Measurements from ENCODE around the gene MICALL1.

MICALL1 gene

DNA sequence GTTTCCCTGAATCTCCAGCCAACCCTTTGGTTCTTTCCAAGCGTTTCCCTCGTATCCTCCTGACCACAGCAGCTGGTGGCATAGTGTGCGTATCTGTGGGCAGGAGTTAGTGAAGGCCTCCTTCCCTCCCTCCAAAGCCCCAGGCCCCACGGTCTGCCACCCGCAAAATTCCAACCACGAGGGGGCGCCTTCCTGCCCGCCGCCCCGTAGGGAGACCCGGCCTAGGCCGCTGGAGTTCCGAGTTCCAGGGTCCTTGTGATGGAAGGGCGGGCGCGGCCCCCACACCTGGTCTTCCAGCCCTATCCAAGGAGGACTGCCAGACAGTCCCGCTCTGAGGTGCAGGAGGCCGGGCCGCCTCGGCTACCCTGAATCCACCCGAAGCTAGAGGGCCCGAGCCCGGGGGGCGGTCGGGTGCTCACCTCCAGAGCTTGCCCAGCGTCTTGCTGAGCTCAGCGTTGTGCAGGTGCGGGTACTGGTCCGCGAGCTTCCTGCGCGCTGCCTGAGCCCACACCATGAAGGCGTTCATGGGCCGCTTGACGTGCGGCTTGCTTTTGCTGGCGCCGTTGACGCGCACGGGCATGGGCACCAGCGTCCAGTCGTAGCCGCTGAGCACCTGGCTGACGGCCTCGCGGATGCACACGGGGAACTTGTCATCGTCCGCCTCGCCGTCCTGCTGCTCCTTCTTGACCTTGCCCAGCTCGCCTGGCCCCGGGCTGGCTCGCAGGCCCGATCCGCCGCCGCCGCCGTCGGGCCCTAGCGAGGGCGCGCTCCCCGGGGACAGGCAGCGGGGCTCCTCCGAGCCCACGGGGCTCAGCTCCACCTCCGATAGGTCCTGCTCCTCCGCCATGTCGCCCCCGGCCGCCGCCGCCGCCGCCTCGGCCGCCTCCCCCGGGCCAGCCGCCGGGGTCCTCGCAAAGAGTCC, 77.1 kb downstream of the MICALL1 start:
- TF ChIP-seq, protein P1, sequence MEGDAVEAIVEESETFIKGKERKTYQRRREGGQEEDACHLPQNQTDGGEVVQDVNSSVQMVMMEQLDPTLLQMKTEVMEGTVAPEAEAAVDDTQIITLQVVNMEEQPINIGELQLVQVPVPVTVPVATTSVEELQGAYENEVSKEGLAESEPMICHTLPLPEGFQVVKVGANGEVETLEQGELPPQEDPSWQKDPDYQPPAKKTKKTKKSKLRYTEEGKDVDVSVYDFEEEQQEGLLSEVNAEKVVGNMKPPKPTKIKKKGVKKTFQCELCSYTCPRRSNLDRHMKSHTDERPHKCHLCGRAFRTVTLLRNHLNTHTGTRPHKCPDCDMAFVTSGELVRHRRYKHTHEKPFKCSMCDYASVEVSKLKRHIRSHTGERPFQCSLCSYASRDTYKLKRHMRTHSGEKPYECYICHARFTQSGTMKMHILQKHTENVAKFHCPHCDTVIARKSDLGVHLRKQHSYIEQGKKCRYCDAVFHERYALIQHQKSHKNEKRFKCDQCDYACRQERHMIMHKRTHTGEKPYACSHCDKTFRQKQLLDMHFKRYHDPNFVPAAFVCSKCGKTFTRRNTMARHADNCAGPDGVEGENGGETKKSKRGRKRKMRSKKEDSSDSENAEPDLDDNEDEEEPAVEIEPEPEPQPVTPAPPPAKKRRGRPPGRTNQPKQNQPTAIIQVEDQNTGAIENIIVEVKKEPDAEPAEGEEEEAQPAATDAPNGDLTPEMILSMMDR (IDR thresholded peaks at IDR 0.05; ENCODE audit: low read depth, low read length) = no peak; the same call in 1 of the 2 replicates
- DNase-seq (ENCODE audit: extremely low read depth, low read depth) = no peak

DNA sequence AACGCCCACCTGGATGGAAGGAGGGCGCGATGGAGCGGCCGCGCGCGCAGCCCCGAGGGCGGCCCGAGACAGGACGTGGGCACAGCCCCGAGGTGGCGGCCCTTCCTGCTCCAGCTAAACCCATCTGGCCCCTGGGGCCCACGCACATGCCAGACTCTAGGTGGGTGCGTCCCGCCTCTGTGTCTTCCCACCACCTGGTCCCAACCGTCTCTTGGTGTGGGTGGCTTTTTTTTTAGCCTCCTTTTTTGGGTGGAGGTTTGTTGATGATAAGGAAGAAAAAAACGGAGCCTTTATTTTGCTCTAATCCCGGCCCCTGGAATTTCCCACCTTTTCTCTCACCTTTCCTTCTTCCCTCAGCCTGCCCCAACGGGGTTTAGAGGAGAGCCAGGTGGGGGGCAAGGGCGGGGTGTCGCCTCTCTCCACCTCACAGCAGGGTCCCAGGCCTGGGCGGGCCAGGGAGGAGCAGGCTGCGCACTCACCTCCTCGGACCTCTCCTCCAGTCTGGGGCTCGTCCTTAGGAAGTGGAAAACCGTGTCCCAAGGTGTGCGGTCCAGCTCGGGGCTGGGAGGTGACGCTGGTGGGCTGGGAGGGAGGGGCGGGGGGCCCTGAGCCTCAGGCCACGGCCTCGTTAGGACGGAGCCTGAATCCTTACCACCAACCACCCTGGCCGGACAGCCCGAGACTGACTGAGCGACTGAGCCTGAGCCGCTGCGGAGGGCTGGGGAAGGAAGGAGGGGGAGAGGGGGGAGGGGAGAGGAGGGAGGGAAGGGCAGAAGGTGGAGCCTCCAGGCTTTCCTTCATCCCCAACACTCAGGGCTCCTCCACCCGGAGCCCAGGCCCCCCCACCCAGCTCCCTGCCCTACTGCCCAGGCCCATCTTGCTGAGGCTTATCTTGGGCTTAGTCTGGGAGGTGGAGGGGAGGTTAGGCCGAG, 78.0 kb downstream of the MICALL1 start, which contains the start of gene SOX10:
TSS of gene SOX10 (minus strand) at position 696 of the 932 bp plus-strand sequence. CDS start 771 bp downstream, outside the sequence.
- DNase-seq (ENCODE audit: extremely low read depth, low read depth) = no peak
- TF ChIP-seq, protein P1 (IDR thresholded peaks at IDR 0.05; ENCODE audit: low read depth, low read length) = no peak

DNA sequence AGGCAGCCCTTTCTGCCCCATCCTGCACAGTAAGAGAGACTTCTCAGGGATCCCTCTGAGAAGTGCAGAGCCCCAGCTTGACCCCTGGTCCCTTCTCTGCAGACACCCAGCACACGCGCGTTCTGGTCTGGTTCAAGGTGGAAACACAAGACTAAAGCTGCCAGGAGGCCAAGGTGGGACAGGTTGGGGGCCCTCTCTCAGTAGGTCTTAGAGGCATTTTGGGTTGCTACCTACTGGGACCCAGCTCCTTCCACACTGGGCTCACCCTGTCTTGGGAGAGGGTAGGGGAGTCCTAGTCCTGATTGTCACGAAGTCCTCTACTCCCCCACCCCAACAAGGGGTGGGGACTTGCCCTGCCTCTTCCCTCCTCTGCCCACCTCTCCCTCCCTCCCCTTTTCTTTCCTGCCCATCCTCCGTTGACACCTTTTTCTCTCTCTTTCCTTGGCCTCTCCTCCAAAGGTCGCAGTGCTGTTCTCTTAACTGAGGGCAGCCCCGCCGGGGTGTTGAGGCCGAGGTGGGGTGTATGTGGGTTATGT, 79.0 kb downstream of the MICALL1 start:
- no peak for DNase-seq (ENCODE audit: extremely low read depth, low read depth)
- TF ChIP-seq, protein P1 (IDR thresholded peaks at IDR 0.05; ENCODE audit: low read depth, low read length) = no peak

DNA sequence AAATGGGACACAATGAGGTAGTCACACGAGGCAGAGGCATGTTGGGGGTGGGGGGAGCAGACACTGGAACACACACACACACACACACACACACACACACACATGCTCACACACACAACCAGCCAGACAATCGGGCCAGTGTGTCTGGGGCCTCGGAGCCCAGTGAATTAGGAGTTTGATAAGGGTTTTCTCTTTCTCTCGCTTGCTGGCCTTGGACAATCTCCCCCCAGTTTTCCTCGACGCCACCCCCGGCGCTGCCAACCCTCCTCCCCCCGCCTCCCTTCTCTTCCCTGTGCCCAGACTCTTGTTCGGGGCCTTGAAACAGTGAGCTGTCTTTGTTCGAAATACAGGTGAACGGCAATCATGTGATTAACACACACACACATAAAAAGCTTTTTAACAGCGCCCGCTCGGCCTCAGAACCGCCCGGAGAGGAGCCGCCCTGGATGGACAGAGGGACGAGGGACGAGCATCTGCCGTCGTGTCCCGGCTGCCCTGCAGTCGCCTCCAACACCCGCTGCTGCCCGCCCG, 79.7 kb downstream of the MICALL1 start:
- DNase-seq (ENCODE audit: extremely low read depth, low read depth) = no peak
- TF ChIP-seq, protein P1 (IDR thresholded peaks at IDR 0.05; ENCODE audit: low read depth, low read length) = no peak

DNA sequence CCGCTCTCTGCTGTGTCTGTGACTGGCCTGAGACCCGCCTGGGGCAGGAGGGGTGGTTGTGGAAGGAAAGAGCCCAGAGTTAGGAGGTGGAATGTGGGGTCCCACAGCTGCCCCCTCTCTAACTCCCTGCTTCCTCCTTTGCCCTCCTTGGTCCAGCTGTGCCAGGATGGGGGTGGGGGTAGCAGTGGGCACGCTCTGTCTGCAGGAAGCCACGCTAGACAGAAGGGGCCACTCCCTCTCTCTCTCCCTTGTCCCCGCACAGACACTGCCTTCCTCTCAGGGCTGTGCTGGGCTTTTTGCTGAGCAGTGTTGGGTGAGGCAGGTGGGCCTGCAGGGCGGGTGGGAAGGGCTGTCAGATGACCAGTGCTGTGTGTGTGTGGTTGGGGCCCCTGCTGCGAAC, 80.3 kb downstream of the MICALL1 start:
- no peak for DNase-seq (ENCODE audit: extremely low read depth, low read depth)
- TF ChIP-seq, protein P1 (IDR thresholded peaks at IDR 0.05; ENCODE audit: low read depth, low read length) = no peak

DNA sequence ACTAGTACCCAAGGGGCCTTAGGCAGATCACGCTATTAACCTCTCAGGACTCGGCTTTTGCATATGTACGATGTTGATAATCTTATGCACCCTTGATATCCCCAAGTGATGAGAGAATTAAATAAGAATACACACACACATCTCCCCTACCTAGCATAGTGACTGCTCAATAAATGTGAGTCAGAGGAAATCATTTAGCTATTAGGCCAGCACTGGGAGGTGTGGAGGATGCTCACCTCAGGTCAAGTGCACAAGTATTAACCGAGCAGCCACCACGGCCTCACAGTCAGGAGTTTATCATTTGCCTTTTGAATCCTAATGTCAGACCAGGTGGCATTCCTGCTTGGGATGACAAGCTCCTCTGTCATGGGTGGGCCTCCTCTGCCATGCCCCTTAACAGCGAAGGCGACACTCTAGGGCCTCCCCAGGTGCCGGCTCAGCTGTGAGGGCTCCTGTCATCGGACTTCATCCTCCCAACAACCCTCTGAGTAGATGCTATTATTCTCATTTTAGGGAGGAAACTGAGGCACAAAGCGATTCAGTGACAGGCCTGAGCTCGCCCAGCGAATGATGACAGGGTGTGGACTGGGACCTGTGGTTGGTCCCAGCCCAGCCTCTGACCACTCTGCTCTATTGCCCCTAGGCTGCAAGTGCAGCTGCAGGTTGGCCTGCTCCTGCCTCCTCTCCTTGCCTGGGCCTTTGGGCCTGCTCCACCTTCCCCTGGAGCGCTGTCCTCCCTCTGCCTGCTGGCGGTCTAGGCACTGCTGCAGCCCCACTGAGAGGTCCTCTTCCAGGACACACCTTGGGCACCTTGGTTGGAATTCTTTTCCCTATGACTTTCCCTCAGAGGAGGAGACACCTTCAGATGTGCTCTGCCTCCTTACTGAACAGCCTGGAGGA, 83.3 kb downstream of the MICALL1 start:
- DNase-seq (ENCODE audit: extremely low read depth, low read depth) = no peak
- TF ChIP-seq, protein P1 (IDR thresholded peaks at IDR 0.05; ENCODE audit: low read depth, low read length) = no peak

Measured in AG09319 (cell line).